SH-SY5Y (cell line): ENCODE data around the gene VWA5A.

Source experiments
- GATA2 ChIP-seq: IDR thresholded peaks from 2 replicates; pipeline ENCODE4 v1.6.1; 2011; ENCODE audit warnings: mild to moderate bottlenecking, low read depth, low read length
- GATA3 ChIP-seq: IDR thresholded peaks from 2 replicates; pipeline ENCODE4 v1.6.1; 2011; ENCODE audit warnings: low read depth, mild to moderate bottlenecking, low read length, moderate library complexity

DNA sequence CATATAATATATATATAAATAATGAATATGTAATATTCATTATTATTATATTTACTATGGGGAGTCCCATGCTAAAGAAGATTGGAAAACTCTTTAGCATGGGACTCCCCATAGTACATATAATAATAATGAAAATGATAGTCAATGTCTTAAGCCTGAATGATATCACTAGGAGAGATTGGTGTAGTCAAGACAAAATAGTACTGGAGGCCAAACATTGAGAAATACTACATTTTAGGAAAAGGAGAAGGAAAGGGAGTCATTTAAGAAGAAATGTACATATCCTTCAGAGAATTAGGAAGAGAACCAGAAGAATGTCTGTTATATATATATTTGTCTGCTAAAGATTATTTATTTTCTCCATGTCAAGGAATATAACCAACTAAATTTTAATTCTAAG lies 5.0 kb upstream of the VWA5A start:
- TF ChIP-seq GATA3, result no peak
- no peak for TF ChIP-seq GATA2
